Fibroblast of skin of back (primary cell): ENCODE measurements around the gene NME7.
"Not testable (repeated sequence)": the region's sequence is repeated elsewhere in the genome, so short reads cannot be mapped to it uniquely, and the experiment has no call there.

Experiments
- DNase-seq: peaks from one replicate; pipeline ENCODE4 v3.0.0-alpha.2; 2013

NME7 gene

GRCh38 chr1:169212088-169212487 lies 155.5 kb downstream of the NME7 start:
- no peak for DNase-seq

- no peak for DNase-seq
Measured at GRCh38 chr1:169207797-169208520, 159.6 kb downstream of the NME7 start.

GRCh38 chr1:169204157-169204556 lies 163.4 kb downstream of the NME7 start:
- no peak for DNase-seq

GRCh38 chr1:169202791-169203665 lies 164.6 kb downstream of the NME7 start:
- no peak for DNase-seq

- peak; percentile 58 for DNase-seq
Measured at GRCh38 chr1:169201084-169201619, 166.4 kb downstream of the NME7 start.

DNA sequence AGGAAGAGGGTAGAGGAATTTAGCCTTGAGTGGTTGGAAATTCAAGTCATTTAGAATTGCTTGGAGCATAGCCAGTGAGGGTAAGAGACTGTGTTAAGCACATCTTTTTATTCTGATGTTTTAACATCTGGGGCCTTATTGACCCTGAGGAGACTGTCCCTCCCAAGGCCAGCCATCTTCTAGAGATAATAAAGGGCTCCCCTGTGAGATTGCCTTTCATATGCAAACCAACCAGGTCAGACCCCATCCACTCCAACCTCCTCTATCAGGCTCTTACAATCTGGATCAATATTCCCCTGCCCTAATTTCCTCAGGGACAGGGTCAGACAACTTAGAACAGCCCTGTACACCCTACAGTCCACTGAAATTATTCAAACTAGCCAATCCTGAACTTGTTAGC lies 167.3 kb downstream of the NME7 start:
- no peak for DNase-seq

- no peak for DNase-seq
Measured at GRCh38 chr1:169196581-169196980, 171.0 kb downstream of the NME7 start.

DNA sequence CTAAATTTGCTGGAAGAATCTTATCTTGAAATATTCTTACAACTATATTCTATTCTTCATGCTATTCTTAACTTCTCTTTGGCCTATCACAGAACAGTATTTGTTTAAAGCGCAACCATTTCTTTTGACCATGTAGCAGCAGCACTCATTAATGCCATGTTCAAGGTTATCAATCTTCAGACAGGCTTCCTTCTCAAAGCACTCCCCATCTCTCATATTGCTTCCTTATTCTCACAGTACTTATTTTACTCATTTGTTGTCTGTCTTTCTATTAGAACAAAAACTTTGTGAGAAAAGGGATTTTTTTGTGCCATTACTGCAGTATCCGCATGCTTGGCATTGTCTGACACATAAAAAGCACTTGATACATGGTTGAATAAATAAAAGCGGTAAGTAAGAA lies 171.4 kb downstream of the NME7 start:
- no peak for DNase-seq

DNA sequence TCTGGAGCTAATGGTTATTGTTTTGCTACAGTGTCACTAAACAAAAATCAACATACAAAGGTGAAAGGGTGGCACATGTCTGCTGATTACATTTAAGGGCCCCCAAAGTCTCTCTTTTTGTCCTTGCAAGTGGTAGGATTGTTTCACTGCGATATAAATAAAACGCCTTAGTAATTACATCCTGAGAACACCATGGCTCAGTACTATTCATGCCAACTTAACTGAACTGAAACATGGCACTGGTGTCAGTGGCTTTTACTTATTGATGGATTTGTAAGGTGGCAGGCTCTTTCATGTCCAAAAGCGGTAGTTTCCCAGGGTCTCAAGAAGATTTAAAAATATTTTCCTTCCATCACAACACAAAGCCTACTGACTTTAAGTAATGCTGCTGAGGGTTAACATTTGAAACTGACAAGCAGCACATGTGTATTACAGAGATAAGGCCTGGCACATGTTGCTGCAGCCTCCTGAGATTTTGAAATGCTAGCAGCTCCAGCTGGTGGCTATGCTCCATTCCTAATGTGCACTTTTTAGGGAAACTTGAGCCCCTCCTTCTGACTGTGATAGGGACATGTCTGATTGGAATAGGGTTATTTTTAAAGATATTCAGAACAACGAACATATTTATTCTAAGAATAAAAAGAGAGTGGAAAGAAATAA lies 174.3 kb downstream of the NME7 start:
- DNase-seq: no peak

- DNase-seq: no peak
Measured at GRCh38 chr1:169186106-169186505, 181.5 kb downstream of the NME7 start.

DNA sequence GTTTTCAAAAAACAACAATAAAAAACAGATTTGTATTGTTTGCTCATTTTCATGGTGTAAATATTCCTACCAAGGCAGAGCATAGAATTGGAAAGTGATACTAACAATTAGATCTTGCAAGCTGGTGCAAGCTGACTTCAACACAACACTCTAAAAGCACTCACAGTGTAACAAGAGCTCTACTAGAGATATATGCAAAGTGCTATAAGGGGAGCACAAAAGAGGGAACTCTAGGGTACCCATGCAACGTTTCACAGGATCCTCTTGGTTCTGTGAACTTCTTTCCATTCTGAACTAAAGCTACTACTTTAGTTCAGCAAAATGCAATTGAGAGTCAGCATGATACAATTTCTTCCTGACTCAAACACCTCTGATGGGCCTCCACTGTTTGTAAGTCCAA lies 182.8 kb downstream of the NME7 start:
- no peak for DNase-seq

DNA sequence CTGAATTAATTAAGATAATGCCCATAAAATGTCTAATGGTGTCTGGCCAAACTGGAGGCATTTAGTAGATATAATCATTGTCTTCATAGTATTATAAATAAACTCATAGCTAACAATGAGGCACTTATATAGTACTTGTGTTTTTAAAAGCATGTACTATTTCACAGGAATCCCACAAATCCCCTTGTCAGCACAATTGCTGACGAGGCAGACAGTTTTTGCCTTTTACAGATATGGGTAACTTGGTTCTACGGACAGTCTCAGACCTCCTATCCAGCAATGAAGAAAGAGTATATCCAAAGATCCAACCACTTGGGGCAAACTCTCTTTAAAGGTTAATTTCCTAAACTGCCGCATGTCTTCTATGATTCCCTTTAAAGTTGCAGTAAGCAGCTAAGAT lies 187.4 kb downstream of the NME7 start:
- DNase-seq: no peak

DNA sequence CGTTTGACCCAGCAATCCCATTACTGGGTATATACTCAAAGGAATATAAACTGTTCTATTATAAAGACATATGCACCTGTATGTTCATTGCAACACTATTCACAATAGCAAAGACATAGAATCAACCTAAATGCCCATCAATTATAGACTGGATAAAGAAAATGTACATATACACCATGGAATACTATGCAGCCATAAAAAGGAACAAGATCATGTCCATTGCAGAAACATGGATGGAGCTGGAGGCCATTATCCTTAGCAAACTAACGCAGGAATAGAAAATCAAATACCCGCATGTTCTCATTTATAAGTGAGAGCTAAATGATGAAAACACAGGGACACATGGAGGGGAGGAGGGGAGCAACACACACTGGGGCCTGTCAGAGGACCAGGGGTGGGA lies 188.2 kb downstream of the NME7 start:
- not testable (repeated sequence) for DNase-seq

- DNase-seq: no peak
Measured at GRCh38 chr1:169175461-169175860, 192.1 kb downstream of the NME7 start.

DNA sequence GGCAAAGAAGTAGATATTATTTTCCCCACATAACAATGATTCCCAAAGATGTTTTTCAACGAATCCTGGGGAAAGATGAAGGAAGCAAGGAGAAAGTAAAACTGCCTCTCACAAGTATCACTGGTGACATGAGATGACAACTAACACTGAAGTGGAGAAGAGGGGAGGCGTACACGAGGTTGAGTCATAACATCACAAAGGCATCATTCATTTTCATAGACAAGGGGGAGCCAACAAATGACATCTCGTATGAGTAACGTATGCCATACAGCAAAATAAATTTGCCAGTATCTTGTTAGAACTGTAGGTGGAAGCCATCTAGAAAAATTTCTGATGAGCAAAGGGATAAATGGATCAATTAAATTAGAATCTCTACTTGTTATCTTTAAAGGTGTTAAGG lies 204.5 kb downstream of the NME7 start:
- no peak for DNase-seq

- no peak for DNase-seq
Measured at GRCh38 chr1:169161496-169162194, 206.0 kb downstream of the NME7 start.

DNA sequence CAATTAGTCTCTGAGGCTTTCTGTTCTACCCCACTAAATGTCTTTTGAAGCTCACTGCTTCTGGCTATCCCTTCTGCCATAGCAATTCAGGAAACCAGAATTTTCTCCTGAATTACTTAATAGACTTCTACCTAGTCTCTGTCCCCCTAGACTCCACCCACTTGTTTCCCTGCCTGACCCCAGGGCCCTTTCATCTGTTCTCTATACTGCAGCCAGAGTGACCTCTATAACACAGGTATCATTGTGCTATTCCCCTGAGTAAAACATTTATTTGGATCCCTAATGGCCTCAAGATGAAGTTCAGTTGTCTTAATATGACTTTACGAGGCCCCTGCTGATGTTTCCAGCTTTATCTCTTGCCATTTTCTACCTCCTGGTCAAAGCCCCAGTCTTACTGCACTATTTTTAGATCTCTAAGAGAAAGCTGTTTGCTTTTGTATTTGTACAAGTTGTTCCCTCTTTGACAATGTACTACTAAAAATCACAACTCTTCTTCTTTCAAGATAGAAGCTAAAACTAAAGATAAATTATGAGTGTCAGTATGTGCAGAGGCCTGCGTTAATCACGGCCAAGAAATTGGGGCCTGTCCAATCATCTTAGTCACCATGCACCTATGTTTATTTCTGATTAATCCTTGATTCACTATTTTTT lies 206.6 kb downstream of the NME7 start:
- DNase-seq: no peak

- DNase-seq: no peak
Measured at GRCh38 chr1:169156580-169156979, 211.0 kb downstream of the NME7 start.

DNA sequence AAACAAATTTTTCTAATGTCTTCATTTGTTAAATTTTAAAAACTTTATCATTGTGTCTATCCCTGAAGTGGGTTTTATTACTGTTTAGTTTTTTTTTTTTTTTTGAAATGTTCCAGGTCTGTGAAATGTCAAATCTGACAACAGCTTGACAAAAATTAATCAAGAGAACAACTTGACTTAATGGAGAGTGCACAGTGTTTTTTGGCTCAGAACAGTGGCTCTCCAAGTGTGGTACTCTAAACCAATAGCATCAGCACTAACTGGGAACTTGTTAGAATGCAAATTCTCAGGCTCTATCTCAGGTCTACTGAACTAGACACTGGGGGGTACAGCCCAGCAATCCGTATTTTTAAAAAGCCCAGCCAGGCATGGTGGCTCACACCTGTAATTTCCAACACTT lies 211.9 kb downstream of the NME7 start:
- no peak for DNase-seq

DNA sequence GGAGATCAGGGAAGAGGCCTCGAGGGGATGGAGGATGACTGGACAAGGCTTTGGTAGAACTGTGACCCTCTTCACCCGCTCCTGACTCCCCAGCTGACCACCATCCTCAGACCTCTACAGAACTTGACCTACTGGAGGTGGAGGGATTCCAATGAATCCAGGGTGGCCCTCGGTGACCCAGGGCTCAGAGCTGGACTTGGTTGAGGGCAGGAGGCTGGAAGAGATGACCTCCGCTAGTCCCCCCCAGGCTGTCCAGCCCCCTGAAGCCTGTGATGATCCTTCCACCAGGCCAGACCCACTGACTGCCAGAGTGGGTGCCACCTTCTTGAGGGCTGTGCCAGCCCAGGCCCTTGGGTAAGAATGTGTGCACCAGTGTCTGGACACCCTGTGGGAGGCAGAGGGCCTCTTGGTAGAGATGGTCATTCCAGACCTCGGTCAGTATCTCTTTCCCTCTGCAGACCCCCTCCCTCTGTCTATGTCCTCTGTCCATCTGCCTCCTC lies 216.2 kb downstream of the NME7 start:
- DNase-seq: no peak

DNA sequence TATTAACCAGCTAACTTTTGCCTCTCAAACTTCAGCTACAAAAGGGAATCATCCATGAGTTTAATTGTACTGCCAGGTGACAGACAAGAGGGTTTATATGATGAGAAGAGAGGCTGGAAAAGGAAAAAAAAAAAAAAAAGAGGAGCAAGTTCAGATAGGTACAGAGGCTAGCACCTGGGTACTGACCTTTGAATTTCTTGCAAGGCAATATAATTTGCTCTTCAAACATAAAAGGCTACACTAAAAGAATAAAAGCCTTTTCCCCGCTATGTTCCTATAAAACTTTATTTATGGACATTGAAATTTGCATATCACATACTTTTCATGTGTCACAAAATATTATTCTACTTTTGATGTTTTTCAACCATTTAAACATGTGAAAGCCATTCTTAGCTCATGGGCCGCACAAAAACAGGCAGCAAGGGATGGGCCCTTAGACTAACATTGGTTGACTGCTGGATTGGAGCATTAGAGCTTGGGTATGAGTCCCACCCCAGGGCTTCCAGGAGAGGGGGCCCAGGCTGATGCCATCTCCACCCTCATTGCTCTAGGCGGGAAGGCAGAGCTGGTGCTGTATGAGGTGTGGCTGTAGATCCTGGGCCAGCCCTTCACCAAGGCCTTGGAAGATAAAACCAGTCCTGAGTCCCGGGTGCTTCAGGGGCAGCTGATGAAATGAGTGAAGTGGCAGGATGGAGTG lies 216.8 kb downstream of the NME7 start:
- no peak for DNase-seq
